K562 (cell line): ENCODE data around the gene IL4R. TPM values are rescaled to one million over a fixed set of nuclear protein-coding genes. Genes with fewer than 3 reads are reported as not detected.

Experiments used
- ATAC-seq: fragments of 200-7000 bp; cut with Tn5 transposase; 3 replicates; pipeline ENCODE4 v1.9.1; 2020; ENCODE audit warnings: moderate library complexity
- BruUV-seq: library from RNA; stranded (reverse); fragments of 400-500 nt; replicated peaks from 2 replicates; lab custom pipeline; 2021; lab: Mats Ljungman, UMichigan
- CTCF ChIA-PET: fragments of 300-600 bp; formaldehyde crosslinking; extraction: SDS; loops from one replicate; lab custom pipeline; 2021; ENCODE audit warnings: low intra/inter-chr PET ratio; lab: Yijun Ruan, JAX
- POLR2A ChIA-PET: fragments of 300-600, 350-650 bp; sonication (Branson Sonifier 250); formaldehyde crosslinking; extraction: SDS; loops from one replicate; lab custom pipeline; 2021; ENCODE audit warnings: antibody characterized with exemption, inconsistent platforms; lab: Yijun Ruan, JAX
- DNase-seq, 4 experiments: peaks; one replicate each; pipeline versions ENCODE4 v3.0.0 to v3.0.0-alpha.2; 2011 to 2018; ENCODE audit warnings: low spot score in 3 of 4, mixed read lengths in 3 of 4; ENCODE audit errors: extremely low read depth in 1 of 4
- FAIRE-seq: peaks from 2 replicates; lab custom pipeline; 2011; peaks lifted over from hg19 to GRCh38; lab: Jason Lieb, UNC
- H2AFZ ChIP-seq: 2 replicates; pipeline ENCODE4 v1.6.0; 2011; ENCODE audit warnings: low read depth, low read length, control low read depth, inconsistent platforms
- H3K27ac ChIP-seq: fragments of 200-600 bp; 3 replicates; pipeline ENCODE4 v1.8.0; 2011; ENCODE audit warnings: low read depth, mild to moderate bottlenecking, control low read depth, inconsistent platforms, low read length, moderate library complexity, mixed read lengths; ENCODE audit errors: extremely low read depth
- H3K27me3 ChIP-seq, 2 experiments: fragments of 300-600 bp in 1 of 2; 2 replicates in 1 of 2; 3 replicates in 1 of 2; pipeline versions ENCODE4 v1.6.0 to v1.8.0; 2011; ENCODE audit warnings: inconsistent platforms in 2 of 2, low read length in 2 of 2, mild to moderate bottlenecking in 1 of 2, mixed read lengths in 1 of 2, moderate library complexity in 1 of 2; ENCODE audit not compliant: control insufficient read depth in 2 of 2, insufficient read depth in 2 of 2
- H3K36me3 ChIP-seq: fragments of 300-600 bp; 3 replicates; pipeline ENCODE4 v1.8.0; 2011; ENCODE audit warnings: mild to moderate bottlenecking, low read length, inconsistent platforms; ENCODE audit not compliant: control insufficient read depth, insufficient read depth
- H3K4me1 ChIP-seq, 2 experiments: fragments of 200-600 bp in 1 of 2; replicated peaks in 1 of 2; 2 replicates in 1 of 2; 3 replicates in 1 of 2; pipeline versions ENCODE4 v1.5.1 to v1.8.0; 2011; ENCODE audit warnings: inconsistent platforms in 2 of 2, low read length in 2 of 2, mild to moderate bottlenecking in 1 of 2, mixed read lengths in 1 of 2, moderate library complexity in 1 of 2; ENCODE audit not compliant: control insufficient read depth in 2 of 2, insufficient read depth in 2 of 2
- H3K4me2 ChIP-seq: 2 replicates; pipeline ENCODE4 v1.6.1; 2011; ENCODE audit warnings: low read length, control low read depth, inconsistent platforms, mixed read lengths; ENCODE audit not compliant: insufficient read depth
- H3K4me3 ChIP-seq: fragments of 200-600 bp; sonication (generic), shearing (Covaris generic); 2 replicates; pipeline ENCODE4 v1.5.1; 2016; ENCODE audit warnings: control low read depth, inconsistent platforms
- H3K79me2 ChIP-seq: fragments of 200-600 bp; 3 replicates; pipeline ENCODE4 v1.8.0; 2011; ENCODE audit warnings: low read length, inconsistent platforms; ENCODE audit not compliant: control insufficient read depth, insufficient read depth
- H3K9ac ChIP-seq, 2 experiments: 2 replicates each; pipeline versions ENCODE4 v1.6.0 to v1.6.1; 2011; ENCODE audit warnings: low read depth in 2 of 2, low read length in 2 of 2, control low read depth in 1 of 2, inconsistent platforms in 1 of 2, mild to moderate bottlenecking in 1 of 2, mixed read lengths in 1 of 2; ENCODE audit not compliant: insufficient read depth in 1 of 2
- H3K9me1 ChIP-seq: one replicate; pipeline ENCODE4 v1.6.0; 2011; ENCODE audit warnings: inconsistent platforms, mild to moderate bottlenecking, low read length, moderate library complexity; ENCODE audit not compliant: control insufficient read depth, insufficient read depth
- H3K9me3 ChIP-seq: replicated peaks from 2 replicates; pipeline ENCODE4 v1.5.1; 2011; ENCODE audit warnings: low read depth, low read length, inconsistent platforms; ENCODE audit not compliant: control insufficient read depth, insufficient read depth
- H4K20me1 ChIP-seq: replicated peaks from 2 replicates; pipeline ENCODE4 v1.6.1; 2011; ENCODE audit warnings: low read length, inconsistent platforms, mixed read lengths; ENCODE audit not compliant: control insufficient read depth, insufficient read depth
- ATF2 ChIP-seq: sonication (generic); formaldehyde crosslinking; IDR thresholded peaks from 2 replicates; pipeline ENCODE4 v1.8.1; 2022; ENCODE audit warnings: missing genetic modification reagents
- CBX3 ChIP-seq, 2 experiments: IDR thresholded peaks; 1 replicate in 1 of 2; 2 replicates in 1 of 2; pipeline ENCODE4 v1.6.1; 2012; ENCODE audit warnings: inconsistent platforms in 2 of 2, low read length in 2 of 2, borderline replicate concordance in 1 of 2, control low read depth in 1 of 2
- CHD1 ChIP-seq: fragments of 200-600 bp; sonication (generic); IDR thresholded peaks from one replicate; pipeline ENCODE4 v1.6.1; 2012; ENCODE audit warnings: mild to moderate bottlenecking, moderate library complexity, low read length, inconsistent platforms
- GTF2B ChIP-seq: IDR thresholded peaks from 2 replicates; pipeline ENCODE4 v1.6.1; 2011; ENCODE audit not compliant: insufficient read length; ENCODE audit errors: extremely low read depth
- MEIS2 ChIP-seq: fragments of 450-650 bp; IDR thresholded peaks from 2 replicates; pipeline ENCODE4 v1.6.1; 2014; ENCODE audit warnings: mild to moderate bottlenecking; ENCODE audit not compliant: partially characterized antibody
- NFXL1 ChIP-seq: fragments of 450-650 bp; formaldehyde crosslinking; IDR thresholded peaks from 2 replicates; pipeline ENCODE4 v1.4.0; 2021; ENCODE audit warnings: mild to moderate bottlenecking
- PTBP1 ChIP-seq: fragments of 200-400 bp; formaldehyde crosslinking; IDR thresholded peaks from 2 replicates; pipeline ENCODE4 v1.6.1; 2017; ENCODE audit warnings: low read depth, low read length
- SMARCC2 ChIP-seq: fragments of 450-650 bp; IDR thresholded peaks from 2 replicates; pipeline ENCODE4 v1.6.1; 2017; ENCODE audit warnings: antibody characterized with exemption, moderate library complexity, mild to moderate bottlenecking, low read depth
- XRCC4 ChIP-seq: IDR thresholded peaks from one replicate; pipeline ENCODE4 v1.6.1; 2011; ENCODE audit not compliant: insufficient read depth, insufficient read length; ENCODE audit errors: extremely low read depth
- YBX1 ChIP-seq: fragments of 450-650 bp; IDR thresholded peaks from 2 replicates; pipeline ENCODE4 v1.7.1; 2016; ENCODE audit warnings: mild to moderate bottlenecking
- ZBTB34 ChIP-seq: fragments of 250-450 bp; sonication (Bioruptor Pico); IDR thresholded peaks from 2 replicates; pipeline ENCODE4 v1.8.0; 2021; ENCODE audit warnings: mild to moderate bottlenecking, moderate library complexity
- ZBTB7A ChIP-seq: IDR thresholded peaks from 2 replicates; pipeline ENCODE4 v1.6.1; 2011; ENCODE audit warnings: low read depth, mild to moderate bottlenecking, low read length, moderate library complexity, borderline replicate concordance; ENCODE audit not compliant: control insufficient read depth
- ZNF253 ChIP-seq: fragments of 250-450 bp; sonication (Bioruptor Pico); conservative IDR thresholded peaks from 2 replicates; pipeline ENCODE4 v1.6.1; 2021; ENCODE audit warnings: mild to moderate bottlenecking
- ZNF445 ChIP-seq: fragments of 250-450 bp; sonication (Bioruptor Pico); IDR thresholded peaks from 2 replicates; pipeline ENCODE4 v1.4.0; 2020; ENCODE audit warnings: low read depth, mild to moderate bottlenecking, moderate library complexity
- ZNF655 ChIP-seq: fragments of 250-450 bp; sonication (Bioruptor Pico); IDR thresholded peaks from 2 replicates; pipeline ENCODE4 v1.5.0; 2021
- WGBS: fragments of 100-300 bp; shearing (Covaris generic); methylation state at CpG from one replicate; pipeline ENCODE4 v1.1.6; 2016; ENCODE audit warnings: low coverage, mixed read lengths; ENCODE audit not compliant: insufficient coverage; ENCODE audit errors: missing lambda C conversion rate; 5-methylcytosine and 5-hydroxymethylcytosine counted together
- in situ Hi-C: fragments of 300-500 bp; cut with MboI; formaldehyde crosslinking; loops from 4 replicates; pipeline ENCODE4 v1.15.0; 2018; ENCODE audit warnings: inconsistent platforms, mixed read lengths
- intact Hi-C: fragments of 100-400 bp; cut with micrococcal nuclease; formaldehyde crosslinking; loops from 2 replicates; pipeline ENCODE4 v1.14.2; 2022
- polyA plus RNA-seq, 8 experiments: library from polyadenylated mRNA; depleted of rRNA in 4 of 8; stranded (reverse) in 5 of 8; unstranded in 3 of 8; fragments of >200 nt; fragmentation: Nextera tagmentation in 2 of 8; fragmentation: Illumina TruSeq in 1 of 8; extraction: Ambion mirVana in 2 of 8; extraction: Trizol in 1 of 8; gene quantifications; 2 replicates each; pipeline versions ENCODE4 v1.2.1 to v1.2.3, GENCODE V29; 2011 to 2014; ENCODE audit warnings: inconsistent platforms in 1 of 8, missing spikeins in 1 of 8
- total RNA-seq, 7 experiments: library from RNA; depleted of rRNA in 6 of 7; stranded (reverse); fragments of >200 nt in 6 of 7; fragmentation: Illumina TruSeq in 2 of 7; extraction: Trizol in 2 of 7; gene quantifications; 2 replicates each; pipeline versions ENCODE4 v1.2.1 to v1.2.3, GENCODE V29; 2011 to 2021; ENCODE audit warnings: low replicate concordance in 1 of 7

Gene IL4R
- total and polyA plus RNA-seq, 9 of the 15 experiments (the other 6 are each of a cell fraction or from before 2014, with no cell fraction given) = 0.17 to 5.8 (median 3.3) TPM

- ATAC-seq (no peak), FAIRE-seq (no peak), DNase-seq (no peak)
- H3K4me3 ChIP-seq = no peak overlapping the region
- ChIA-PET POLR2A (no interaction called here), CTCF (no interaction called here)
- no peak overlapping the region for H3K4me2 ChIP-seq
- H2AFZ ChIP-seq = no peak overlapping the region
- no peaks in the 10 kb centered on the region for H3K36me3 ChIP-seq
- no TSS peak for BruUV-seq
- no peaks in the 10 kb centered on the region for H3K79me2 ChIP-seq
- intact Hi-C loops (loop anchor here (10.0 kb wide), 1 partner anchor 106 kb away; no protein-coding TSS in a partner anchor), in situ Hi-C loops (no loop called here)
- H3K9me1 ChIP-seq = no peaks in the 10 kb centered on the region
- no peak overlapping the region for H3K27ac ChIP-seq
- H3K9ac ChIP-seq = no peak overlapping the region
- peaks cover 3 to 10% of the 10 kb centered on the region in 2 experiments; a peak in 3 of 5 replicates for H3K27me3 ChIP-seq
- H3K9me3 ChIP-seq = no peaks in the 10 kb centered on the region
- H3K4me1 ChIP-seq = peaks cover 0 to 2% of the 10 kb centered on the region in 2 experiments; a peak in 1 of 5 replicates
- 6% methylated on average over 7 of the region's 7 CpGs for WGBS
- H4K20me1 ChIP-seq = no peaks in the 10 kb centered on the region
- no peak for TF ChIP-seq SMARCC2
- TF ChIP-seq XRCC4 = no peak
- no peak for TF ChIP-seq CHD1
- no peak for TF ChIP-seq YBX1
- no peak for TF ChIP-seq MEIS2
- TF ChIP-seq GTF2B = no peak
- TF ChIP-seq PTBP1 = no peak
- no peak for TF ChIP-seq ZNF253
- TF ChIP-seq ZNF445 (CRISPR knock-in tag) = no peak
- no peak for TF ChIP-seq ATF2
- TF ChIP-seq ZBTB7A = no peak
- no peak for TF ChIP-seq ZBTB34 (CRISPR knock-in tag)
- TF ChIP-seq ZNF655 (CRISPR knock-in tag) = no peak
- no peak for TF ChIP-seq NFXL1
- no peak for TF ChIP-seq CBX3 (IDR thresholded peaks at IDR 0.05; ENCODE audit: borderline replicate concordance in 1 of 2, low read length in 2 of 2)
These were observed 32.5 kb upstream of the IL4R start for GRCh38 chr16:27281243-27281642.
